HG02885 (cell line): Measurements from ENCODE around the gene PCBP2.
"Not testable (repeated sequence)": the region's sequence is repeated elsewhere in the genome, so short reads cannot be mapped to it uniquely, and the experiment has no call there.

ENCODE experiments used
- ATAC-seq: cut with Tn5 transposase; IDR thresholded peaks from one replicate; pipeline ENCODE4 v1.9.1; 2021; ENCODE audit warnings: mild to moderate bottlenecking; ENCODE audit not compliant: unreplicated experiment, poor library complexity

Gene PCBP2

GRCh38 chr12:53451661-53452158, at the start of gene PCBP2:
Gene PCBP2, plus strand, starts transcription at chr12:53452102. Its CDS starts 2,699 bp downstream, at chr12:53454801.
- peak; percentile 95 for ATAC-seq

- ATAC-seq = not testable (repeated sequence)
These were observed 49.6 kb upstream of the PCBP2 start for GRCh38 chr12:53402351-53402750.

GRCh38 chr12:53402871-53403270, 49.0 kb upstream of the PCBP2 start:
- no peak for ATAC-seq

GRCh38 chr12:53410951-53411350, 41.0 kb upstream of the PCBP2 start:
- ATAC-seq = no peak

- ATAC-seq = no peak
These were observed 38.3 kb upstream of the PCBP2 start for GRCh38 chr12:53413485-53414204.

- no peak for ATAC-seq
These were observed 37.0 kb upstream of the PCBP2 start for GRCh38 chr12:53414756-53415417.

- ATAC-seq = not testable (repeated sequence)
These were observed 36.0 kb upstream of the PCBP2 start for GRCh38 chr12:53415752-53416389.

- not testable (repeated sequence) for ATAC-seq
These were observed 34.5 kb upstream of the PCBP2 start for GRCh38 chr12:53417291-53417816.

GRCh38 chr12:53418221-53418620, 33.7 kb upstream of the PCBP2 start:
- no peak for ATAC-seq

GRCh38 chr12:53419756-53420155, 32.1 kb upstream of the PCBP2 start:
- no peak for ATAC-seq

GRCh38 chr12:53422247-53422646, 29.7 kb upstream of the PCBP2 start:
- not testable (repeated sequence) for ATAC-seq

GRCh38 chr12:53423597-53423996, 28.3 kb upstream of the PCBP2 start, which contains the start of gene AMHR2:
Gene AMHR2, plus strand, starts transcription at chr12:53423855. Its CDS starts 80 bp downstream, at chr12:53423935.
- ATAC-seq = no peak

- ATAC-seq = no peak
These were observed 27.0 kb upstream of the PCBP2 start for GRCh38 chr12:53424626-53425514.

- ATAC-seq = no peak
These were observed 26.3 kb upstream of the PCBP2 start for GRCh38 chr12:53425515-53426150.

- ATAC-seq = no peak
These were observed 23.9 kb upstream of the PCBP2 start for GRCh38 chr12:53427905-53428594.

- ATAC-seq = no peak
These were observed 23.2 kb upstream of the PCBP2 start for GRCh38 chr12:53428741-53429140.

- ATAC-seq = no peak
These were observed 21.8 kb upstream of the PCBP2 start for GRCh38 chr12:53430116-53430515.

- no peak for ATAC-seq
These were observed 20.7 kb upstream of the PCBP2 start for GRCh38 chr12:53431187-53431586.

- ATAC-seq = not testable (repeated sequence)
These were observed 16.6 kb upstream of the PCBP2 start for GRCh38 chr12:53435326-53435725.
